ENCODE data around the gene ADGRA3. TPM values are rescaled to one million over a fixed set of nuclear protein-coding genes. Genes with fewer than 3 reads are reported as not detected.

The ADGRA3 gene
- polyA plus RNA-seq, 1 of the 3 experiments (the other 2 are of a cell fraction), result 11.8 TPM

- no peaks in the 10 kb centered on the region for H3K9me2 ChIP-seq
- 94% methylated on average over 1 of the region's 1 CpG for WGBS (ENCODE audit: low lambda C conversion rate)
- H3K27ac ChIP-seq (ENCODE audit: low read depth in 2 of 2, low read length in 1 of 2), result no peak overlapping the region
- ChIA-PET POLR2A (no interaction called here), CTCF (interaction anchor here (1.5 kb wide), 1 partner anchor 100 kb away, joined by 4 read pairs; no protein-coding TSS in a partner anchor)
- H3K4me3 ChIP-seq (ENCODE audit: low read depth in 2 of 2, low read length in 1 of 2), result no peak overlapping the region
- no peaks in the 10 kb centered on the region for H3K36me3 ChIP-seq (replicated peaks in 1 of 2; ENCODE audit: control insufficient read depth in 1 of 2, insufficient read depth in 2 of 2, low read length in 1 of 2)
- H3F3A ChIP-seq (replicated peaks; ENCODE audit: insufficient read depth), result peaks cover 13% of the 10 kb centered on the region
- peaks cover 2 to 6% of the 10 kb centered on the region in 2 experiments for H3K4me1 ChIP-seq (ENCODE audit: control insufficient read depth in 1 of 2, insufficient read depth in 2 of 2, low read depth in 1 of 2, low read length in 1 of 2)
- H4K20me1 ChIP-seq (ENCODE audit: insufficient read depth), result peaks cover 43% of the 10 kb centered on the region
- H3K9ac ChIP-seq, result no peak overlapping the region
- no peak for TF ChIP-seq MEF2A (IDR thresholded peaks at IDR 0.05; ENCODE audit: borderline replicate concordance, low read depth)
- no peak for TF ChIP-seq NFIC (IDR thresholded peaks at IDR 0.05; ENCODE audit: borderline replicate concordance)
- TF ChIP-seq IRF3 (IDR thresholded peaks at IDR 0.05; ENCODE audit: low read depth, low read length), result no peak
- TF ChIP-seq JUND (IDR thresholded peaks at IDR 0.05), result no peak
- TF ChIP-seq FOXJ3 (CRISPR knock-in tag; IDR thresholded peaks at IDR 0.05), result no peak
- no peak for TF ChIP-seq ELF1 (IDR thresholded peaks at IDR 0.05)
- TF ChIP-seq ZBTB33 (IDR thresholded peaks at IDR 0.05; ENCODE audit: borderline replicate concordance, low read depth), result no peak
- no peak for TF ChIP-seq SMC3 (IDR thresholded peaks at IDR 0.05; ENCODE audit: low read depth, low read length)
- no peak for TF ChIP-seq RAD21 (IDR thresholded peaks at IDR 0.05; ENCODE audit: low read length)
- TF ChIP-seq TCF12 (IDR thresholded peaks at IDR 0.05), result no peak
- TF ChIP-seq TAF1 (IDR thresholded peaks at IDR 0.05; ENCODE audit: borderline replicate concordance, low read depth, low read length), result no peak
- TF ChIP-seq POLR2AphosphoS5 (IDR thresholded peaks at IDR 0.05; ENCODE audit: low read depth, low read length), result no peak
- H2AFZ ChIP-seq (ENCODE audit: low read depth), result no peak overlapping the region
- DNase-seq, result no peak
- no peak overlapping the region for H3K4me2 ChIP-seq
- no peaks in the 10 kb centered on the region for H3K27me3 ChIP-seq (ENCODE audit: insufficient read depth)
- peaks cover 77% of the 10 kb centered on the region for H3K79me2 ChIP-seq (ENCODE audit: insufficient read depth)
- no peaks in the 10 kb centered on the region for H3K9me3 ChIP-seq
Measured at GRCh38 chr4:22510750-22511149, 5.1 kb downstream of the ADGRA3 start.

GRCh38 chr4:22508376-22508775, 7.5 kb downstream of the ADGRA3 start:
- Histone ChIP-seq H4K20me1 (ENCODE audit: insufficient read depth) (peaks cover 37% of the 10 kb centered on the region), H3K27ac (ENCODE audit: low read depth in 2 of 2, low read length in 1 of 2) (no peak overlapping the region), H3K9ac (no peak overlapping the region), H3K4me1 (ENCODE audit: control insufficient read depth in 1 of 2, insufficient read depth in 2 of 2, low read depth in 1 of 2, low read length in 1 of 2) (peaks cover 0 to 14% of the 10 kb centered on the region in 2 experiments; a peak in 3 of 4 replicates), H3K4me3 (ENCODE audit: low read depth in 2 of 2, low read length in 1 of 2) (no peak overlapping the region), H3K4me2 (no peak overlapping the region), H3K9me2 (no peaks in the 10 kb centered on the region), H3K27me3 (ENCODE audit: insufficient read depth) (no peaks in the 10 kb centered on the region), H3K36me3 (replicated peaks in 1 of 2; ENCODE audit: control insufficient read depth in 1 of 2, insufficient read depth in 2 of 2, low read length in 1 of 2) (no peaks in the 10 kb centered on the region), H3K79me2 (ENCODE audit: insufficient read depth) (peaks cover 84% of the 10 kb centered on the region), H2AFZ (ENCODE audit: low read depth) (no peak overlapping the region), H3K9me3 (no peaks in the 10 kb centered on the region), H3F3A (replicated peaks; ENCODE audit: insufficient read depth) (no peaks in the 10 kb centered on the region)
- no peak for DNase-seq
- TF ChIP-seq RFX5 (IDR thresholded peaks at IDR 0.05; ENCODE audit: low read length) (no peak), FOXM1 (IDR thresholded peaks at IDR 0.05; ENCODE audit: low read depth) (no peak), JUND (IDR thresholded peaks at IDR 0.05) (no peak), RXRA (IDR thresholded peaks at IDR 0.05; ENCODE audit: borderline replicate concordance, low read depth) (no peak), SMC3 (IDR thresholded peaks at IDR 0.05; ENCODE audit: low read depth, low read length) (no peak), MEF2A (IDR thresholded peaks at IDR 0.05; ENCODE audit: borderline replicate concordance, low read depth) (no peak), CHD2 (IDR thresholded peaks at IDR 0.05; ENCODE audit: low read length, partially characterized antibody) (no peak), NFIC (IDR thresholded peaks at IDR 0.05; ENCODE audit: borderline replicate concordance) (no peak), EP300 (IDR thresholded peaks at IDR 0.05; ENCODE audit: borderline replicate concordance in 1 of 2, low read depth in 1 of 2, low read length in 1 of 2) (no peak), GABPA (IDR thresholded peaks at IDR 0.05; ENCODE audit: low read depth) (no peak), GATA2 (CRISPR knock-in tag; IDR thresholded peaks at IDR 0.05) (no peak), CTCF (IDR thresholded peaks at IDR 0.05) (no peak), TAF1 (IDR thresholded peaks at IDR 0.05; ENCODE audit: borderline replicate concordance, low read depth, low read length) (no peak), POLR2AphosphoS5 (IDR thresholded peaks at IDR 0.05; ENCODE audit: low read depth, low read length) (no peak), FOXJ3 (CRISPR knock-in tag; IDR thresholded peaks at IDR 0.05) (no peak), IRF3 (IDR thresholded peaks at IDR 0.05; ENCODE audit: low read depth, low read length) (no peak), FOSL2 (IDR thresholded peaks at IDR 0.05; ENCODE audit: borderline replicate concordance, low read depth) (no peak), TEAD4 (IDR thresholded peaks at IDR 0.05; ENCODE audit: borderline replicate concordance, insufficient read depth) (no peak), MXI1 (IDR thresholded peaks at IDR 0.05; ENCODE audit: low read depth, low read length) (no peak)
- 72% methylated on average over 3 of the region's 3 CpGs for WGBS (ENCODE audit: low lambda C conversion rate)
- ChIA-PET CTCF (interaction anchor here (1.4 kb wide), 1 partner anchor 719 kb away, joined by 3 read pairs; no protein-coding TSS in a partner anchor), POLR2A (no interaction called here)
